Upper lobe of right lung (tissue), 1 donor: Measurements from ENCODE around the gene RAPGEF2. TPM values are rescaled to one million over a fixed set of nuclear protein-coding genes. Genes with fewer than 3 reads are reported as not detected.
"Not testable (repeated sequence)": the region's sequence is repeated elsewhere in the genome, so short reads cannot be mapped to it uniquely, and the experiment has no call there.

ENCODE experiments used
- ATAC-seq: fragments of 200-7000 bp; cut with Tn5 transposase; one replicate; pipeline ENCODE4 v1.9.1; 2020; ENCODE audit warnings: mild to moderate bottlenecking, moderate library complexity
- DNase-seq: peaks from one replicate; pipeline ENCODE4 v3.0.0-alpha.2; 2020
- H3K27ac ChIP-seq: fragments of 200-600 bp; one replicate; pipeline ENCODE4 v1.8.0; 2022
- H3K27me3 ChIP-seq: fragments of 200-600 bp; one replicate; pipeline ENCODE4 v1.8.0; 2022; ENCODE audit warnings: mild to moderate bottlenecking
- H3K36me3 ChIP-seq: fragments of 200-600 bp; one replicate; pipeline ENCODE4 v1.8.0; 2022
- H3K4me1 ChIP-seq: fragments of 200-600 bp; one replicate; pipeline ENCODE4 v1.8.0; 2022
- H3K4me3 ChIP-seq: fragments of 200-600 bp; one replicate; pipeline ENCODE4 v1.8.0; 2022; ENCODE audit warnings: mild to moderate bottlenecking
- H3K9me3 ChIP-seq: fragments of 200-600 bp; one replicate; pipeline ENCODE4 v1.8.0; 2022
- CTCF ChIP-seq: fragments of 200-600 bp; IDR thresholded peaks from one replicate; pipeline ENCODE4 v1.8.0; 2022; ENCODE audit warnings: antibody characterized with exemption
- intact Hi-C: fragments of 100-400 bp; cut with DNase I; formaldehyde crosslinking; loops from one replicate; pipeline ENCODE4 v1.11.0; 2022
- total RNA-seq: library from RNA; stranded (reverse); fragmentation: NEBNext Ultra II Directional; extraction: Animal tissue kit (Norgen Biotek cat#: 25700); gene quantifications from one replicate; pipeline ENCODE4 v1.2.1, GENCODE V29; 2021
- donor health status: DM: no; HTN: yes; CAD: no; lungs with severe emphysema.

Gene RAPGEF2
- total RNA-seq, 1 donor from 2014 or later, result 61.3 TPM

DNA sequence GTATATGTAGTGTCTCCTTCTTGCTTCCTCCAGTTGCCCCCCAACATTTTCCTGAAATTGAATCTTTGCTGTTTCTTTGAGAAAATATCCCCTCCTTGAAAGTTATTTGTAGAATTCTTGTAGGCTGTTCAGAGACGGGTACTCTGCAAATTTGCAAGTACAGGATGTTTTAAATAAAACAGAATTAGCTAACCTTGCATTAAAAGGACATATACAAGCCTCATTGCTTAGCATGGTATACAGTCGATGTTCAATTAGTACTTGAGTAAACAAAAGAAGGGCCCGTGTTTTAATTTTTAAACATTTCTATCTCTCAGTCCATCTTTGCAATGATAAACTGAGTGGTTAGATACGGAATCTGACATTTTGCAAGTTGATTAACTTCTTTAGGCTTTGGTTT lies 50.8 kb downstream of the RAPGEF2 start:
- H3K36me3 ChIP-seq, result no peaks in the 10 kb centered on the region
- no peak for TF ChIP-seq CTCF
- H3K27ac ChIP-seq, result no peak overlapping the region
- no peaks in the 10 kb centered on the region for H3K27me3 ChIP-seq
- no peak for DNase-seq
- no peak overlapping the region for H3K4me3 ChIP-seq
- peaks cover 27% of the 10 kb centered on the region for H3K4me1 ChIP-seq
- no peaks in the 10 kb centered on the region for H3K9me3 ChIP-seq
- intact Hi-C loops, result no loop called here
- no peak for ATAC-seq

DNA sequence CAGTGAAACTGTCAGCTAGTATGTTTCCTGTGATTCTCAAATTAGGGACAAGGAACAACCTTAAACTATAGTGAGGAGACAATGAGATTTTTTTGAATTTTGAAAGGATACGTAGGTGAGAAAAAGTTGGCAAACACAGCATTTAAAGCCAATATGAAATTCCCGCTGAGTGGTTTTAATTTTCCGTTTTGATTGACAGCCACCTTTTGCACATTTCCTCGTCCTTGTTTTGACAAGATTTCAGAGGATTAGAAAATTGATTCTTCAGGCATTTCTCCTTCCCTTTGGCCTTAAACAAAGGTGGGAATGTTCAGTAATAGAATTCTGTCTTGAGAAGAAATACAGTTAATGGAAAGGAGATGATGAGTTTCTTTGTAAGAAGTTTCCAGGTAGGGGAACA lies 52.2 kb downstream of the RAPGEF2 start:
- no peak overlapping the region for H3K27ac ChIP-seq
- no peaks in the 10 kb centered on the region for H3K27me3 ChIP-seq
- no peak for DNase-seq
- no peak for ATAC-seq
- no peak overlapping the region for H3K4me3 ChIP-seq
- peaks cover 30% of the 10 kb centered on the region for H3K4me1 ChIP-seq
- H3K9me3 ChIP-seq, result no peaks in the 10 kb centered on the region
- H3K36me3 ChIP-seq, result no peaks in the 10 kb centered on the region
- intact Hi-C loops, result no loop called here
- TF ChIP-seq CTCF, result no peak

GRCh38 chr4:159158083-159158617 lies 55.3 kb downstream of the RAPGEF2 start:
- TF ChIP-seq CTCF, result no peak
- Histone ChIP-seq H3K36me3 (no peaks in the 10 kb centered on the region), H3K27ac (no peak overlapping the region), H3K27me3 (no peaks in the 10 kb centered on the region), H3K9me3 (no peaks in the 10 kb centered on the region), H3K4me3 (no peak overlapping the region), H3K4me1 (peaks cover 23% of the 10 kb centered on the region)
- intact Hi-C loops, result no loop called here
- no peak for DNase-seq
- ATAC-seq, result no peak

GRCh38 chr4:159158985-159159384 lies 56.1 kb downstream of the RAPGEF2 start:
- no peaks in the 10 kb centered on the region for H3K36me3 ChIP-seq
- TF ChIP-seq CTCF, result no peak
- H3K27ac ChIP-seq, result no peak overlapping the region
- no peak for ATAC-seq
- DNase-seq, result no peak
- no peaks in the 10 kb centered on the region for H3K27me3 ChIP-seq
- H3K4me1 ChIP-seq, result peaks cover 21% of the 10 kb centered on the region
- no peak overlapping the region for H3K4me3 ChIP-seq
- intact Hi-C loops, result no loop called here
- H3K9me3 ChIP-seq, result no peaks in the 10 kb centered on the region

DNA sequence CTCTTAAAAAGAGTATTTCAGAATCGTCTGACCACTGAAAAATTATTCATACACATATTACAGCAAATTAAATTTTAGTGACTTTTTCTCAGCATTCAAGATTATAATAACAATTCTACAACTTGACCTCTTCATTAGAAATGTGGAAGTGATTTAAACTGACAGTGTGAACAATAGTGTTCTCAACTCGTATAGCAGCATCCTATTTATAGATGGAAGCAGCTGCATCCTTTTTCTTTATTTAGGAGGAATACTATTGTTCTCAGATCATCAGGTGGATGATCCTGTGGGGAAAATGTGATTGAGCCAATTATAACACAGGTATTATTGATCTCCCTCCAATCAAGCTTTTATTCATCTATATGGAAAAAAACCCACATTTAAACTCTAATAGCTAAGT lies 56.7 kb downstream of the RAPGEF2 start:
- ATAC-seq, result no peak
- no peak for DNase-seq
- H3K9me3 ChIP-seq, result no peaks in the 10 kb centered on the region
- no peak for TF ChIP-seq CTCF
- H3K27ac ChIP-seq, result no peak overlapping the region
- no peaks in the 10 kb centered on the region for H3K27me3 ChIP-seq
- H3K4me3 ChIP-seq, result no peak overlapping the region
- peaks cover 17% of the 10 kb centered on the region for H3K4me1 ChIP-seq
- no peaks in the 10 kb centered on the region for H3K36me3 ChIP-seq
- intact Hi-C loops, result no loop called here

- H3K27ac ChIP-seq, result no peak overlapping the region
- H3K27me3 ChIP-seq, result no peaks in the 10 kb centered on the region
- TF ChIP-seq CTCF, result no peak
- H3K36me3 ChIP-seq, result no peaks in the 10 kb centered on the region
- DNase-seq (no peak), ATAC-seq (no peak)
- intact Hi-C loops, result no loop called here
- peaks cover 17% of the 10 kb centered on the region for H3K4me1 ChIP-seq
- no peak overlapping the region for H3K4me3 ChIP-seq
- H3K9me3 ChIP-seq, result no peaks in the 10 kb centered on the region
Observed at GRCh38 chr4:159160242-159160641, 57.4 kb downstream of the RAPGEF2 start.

- DNase-seq, H3K36me3 ChIP-seq, ATAC-seq, H3K27me3 ChIP-seq, H3K9me3 ChIP-seq, H3K27ac ChIP-seq, intact Hi-C loops, H3K4me3 ChIP-seq: not testable (repeated sequence)
- peaks cover 17% of the 10 kb centered on the region for H3K4me1 ChIP-seq
Observed at GRCh38 chr4:159161436-159161835, 58.6 kb downstream of the RAPGEF2 start.
